Upper lobe of left lung (tissue), 6 donors: ENCODE measurements around the gene PPP1R9A. TPM values are rescaled to one million over a fixed set of nuclear protein-coding genes. Genes with fewer than 3 reads are reported as not detected.

Experiments
- ATAC-seq, 2 donors: fragments of 200-7000 bp; cut with Tn5 transposase; one replicate each; pipeline ENCODE4 v1.9.1; 2022; ENCODE audit warnings: mild to moderate bottlenecking in 2 of 2, moderate library complexity in 2 of 2; ENCODE audit not compliant: low FRiP score in 2 of 2
- DNase-seq, 2 donors: peaks; one replicate each; pipeline ENCODE4 v3.0.0-alpha.2; 2019 to 2020
- H3K27ac ChIP-seq, 4 donors: fragments of 200-600 bp; sonication (generic); one replicate each; pipeline ENCODE4 v1.5.1; 2016 to 2019
- H3K27me3 ChIP-seq, 4 donors: fragments of 200-600 bp; sonication (generic); one replicate each; pipeline ENCODE4 v1.5.1; 2017 to 2019
- H3K36me3 ChIP-seq, 4 donors: fragments of 200-600 bp; sonication (generic); one replicate each; pipeline ENCODE4 v1.5.1; 2016 to 2019
- H3K4me1 ChIP-seq, 4 donors: fragments of 200-600 bp; sonication (generic); one replicate each; pipeline ENCODE4 v1.5.1; 2018 to 2019
- H3K4me3 ChIP-seq, 4 donors: fragments of 200-600 bp; sonication (generic); one replicate each; pipeline ENCODE4 v1.5.1; 2017 to 2019; ENCODE audit warnings: mild to moderate bottlenecking in 2 of 4, moderate library complexity in 1 of 4
- H3K9me3 ChIP-seq, 4 donors: fragments of 200-600 bp; sonication (generic); one replicate each; pipeline ENCODE4 v1.5.1; 2018 to 2019
- CTCF ChIP-seq, 6 experiments: fragments of 450-650 bp in 4 of 6; fragments of 200-600 bp in 2 of 6; sonication (generic) in 2 of 6; IDR thresholded peaks; one replicate each; pipeline ENCODE4 v1.5.1; 2016 to 2019; ENCODE audit warnings: antibody characterized with exemption in 6 of 6
- EP300 ChIP-seq, 4 donors: sonication (generic); formaldehyde crosslinking; IDR thresholded peaks; one replicate each; pipeline ENCODE4 v1.5.1; 2017; ENCODE audit warnings: antibody characterized with exemption in 4 of 4, control low read depth in 2 of 4
- POLR2A ChIP-seq, 4 donors: fragments of 450-650 bp; IDR thresholded peaks; one replicate each; pipeline ENCODE4 v1.5.1; 2016 to 2017; ENCODE audit warnings: antibody characterized with exemption in 4 of 4, mild to moderate bottlenecking in 2 of 4
- POLR2AphosphoS5 ChIP-seq, 2 donors: sonication (generic); formaldehyde crosslinking; IDR thresholded peaks; one replicate each; pipeline ENCODE4 v1.5.1; 2017; ENCODE audit warnings: antibody characterized with exemption in 2 of 2
- WGBS, 2 donors: methylation state at CpG; one replicate each; pipeline ENCODE4 v1.1.5; 2017 to 2018; 5-methylcytosine and 5-hydroxymethylcytosine counted together
- total RNA-seq, 6 donors: library from RNA; depleted of rRNA in 4 of 6; stranded (reverse); fragments of >200 nt in 4 of 6; gene quantifications; one replicate each; pipeline versions ENCODE4 v1.1.0 to v1.2.1, GENCODE V29; 2016 to 2021
- donor health status: DM: no; HTN: no; CAD: no; lungs with moderate emphysema.
- donor health status: DM: no; HTN: yes; CAD: no; lungs with severe emphysema.

The PPP1R9A gene
- total RNA-seq, 6 donors from 2014 or later = 16.9 to 41.9 (median 26.2) TPM

GRCh38 chr7:95286096-95286495 lies 378.7 kb downstream of the PPP1R9A start:
- H3K27me3 ChIP-seq = no peaks in the 10 kb centered on the region
- no peak overlapping the region for H3K4me3 ChIP-seq
- TF ChIP-seq POLR2A (IDR thresholded peaks at IDR 0.05) = no peak
- no peak for TF ChIP-seq POLR2AphosphoS5 (IDR thresholded peaks at IDR 0.05)
- TF ChIP-seq CTCF (IDR thresholded peaks at IDR 0.05) = no peak
- no peak for TF ChIP-seq EP300 (IDR thresholded peaks at IDR 0.05)
- DNase-seq (no peak), ATAC-seq (no peak)
- no peaks in the 10 kb centered on the region for H3K36me3 ChIP-seq
- H3K9me3 ChIP-seq = no peaks in the 10 kb centered on the region
- no peaks in the 10 kb centered on the region for H3K4me1 ChIP-seq
- H3K27ac ChIP-seq = no peak overlapping the region
- WGBS, 2 donors = 80 to 81% methylated on average over 2 of the region's 2 CpGs

- H3K27ac ChIP-seq = no peak overlapping the region
- no peaks in the 10 kb centered on the region for H3K9me3 ChIP-seq
- ATAC-seq = no peak
- H3K27me3 ChIP-seq = no peaks in the 10 kb centered on the region
- WGBS, 2 donors = 91 to 95% methylated on average over 7 of the region's 7 CpGs
- H3K4me3 ChIP-seq = no peak overlapping the region
- no peak for DNase-seq
- no peaks in the 10 kb centered on the region for H3K36me3 ChIP-seq
- H3K4me1 ChIP-seq = no peaks in the 10 kb centered on the region
- TF ChIP-seq POLR2A (IDR thresholded peaks at IDR 0.05) = no peak
- TF ChIP-seq POLR2AphosphoS5 (IDR thresholded peaks at IDR 0.05) = no peak
- TF ChIP-seq EP300 (IDR thresholded peaks at IDR 0.05) = no peak
Observed at GRCh38 chr7:95290166-95290830, 382.9 kb downstream of the PPP1R9A start.

- DNase-seq = no peak
- no peak for ATAC-seq
- Histone ChIP-seq H3K4me3 (no peak overlapping the region), H3K36me3 (no peaks in the 10 kb centered on the region), H3K27ac (no peak overlapping the region), H3K27me3 (no peaks in the 10 kb centered on the region), H3K4me1 (no peaks in the 10 kb centered on the region), H3K9me3 (no peaks in the 10 kb centered on the region)
- no peak for TF ChIP-seq CTCF (IDR thresholded peaks at IDR 0.05)
- no peak for TF ChIP-seq POLR2A (IDR thresholded peaks at IDR 0.05)
- TF ChIP-seq EP300 (IDR thresholded peaks at IDR 0.05) = no peak
- no peak for TF ChIP-seq POLR2AphosphoS5 (IDR thresholded peaks at IDR 0.05)
Observed at GRCh38 chr7:95295397-95295796, 388.0 kb downstream of the PPP1R9A start.

GRCh38 chr7:95296456-95296855 lies 389.1 kb downstream of the PPP1R9A start:
- no peak overlapping the region for H3K27ac ChIP-seq
- H3K27me3 ChIP-seq = no peaks in the 10 kb centered on the region
- TF ChIP-seq POLR2AphosphoS5 (IDR thresholded peaks at IDR 0.05) (no peak), POLR2A (IDR thresholded peaks at IDR 0.05) (no peak), CTCF (IDR thresholded peaks at IDR 0.05) (no peak), EP300 (IDR thresholded peaks at IDR 0.05) (no peak)
- no peaks in the 10 kb centered on the region for H3K4me1 ChIP-seq
- H3K36me3 ChIP-seq = no peaks in the 10 kb centered on the region
- ATAC-seq = no peak
- no peaks in the 10 kb centered on the region for H3K9me3 ChIP-seq
- no peak for DNase-seq
- H3K4me3 ChIP-seq = no peak overlapping the region
- 91 to 95% methylated on average over 6 of the region's 6 CpGs for WGBS, 2 donors

GRCh38 chr7:95297041-95297440 lies 389.6 kb downstream of the PPP1R9A start:
- TF ChIP-seq POLR2AphosphoS5 (IDR thresholded peaks at IDR 0.05) = no peak
- TF ChIP-seq POLR2A (IDR thresholded peaks at IDR 0.05) = no peak
- TF ChIP-seq CTCF (IDR thresholded peaks at IDR 0.05) = no peak
- no peak for TF ChIP-seq EP300 (IDR thresholded peaks at IDR 0.05)
- Histone ChIP-seq H3K9me3 (no peaks in the 10 kb centered on the region), H3K36me3 (no peaks in the 10 kb centered on the region), H3K4me1 (no peaks in the 10 kb centered on the region), H3K27me3 (no peaks in the 10 kb centered on the region), H3K27ac (no peak overlapping the region), H3K4me3 (no peak overlapping the region)
- 73 to 83% methylated on average over 1 of the region's 1 CpG for WGBS, 2 donors
- no peak for ATAC-seq
- DNase-seq = no peak
